ENCODE data around the gene DDX1.

Gene DDX1

DNA sequence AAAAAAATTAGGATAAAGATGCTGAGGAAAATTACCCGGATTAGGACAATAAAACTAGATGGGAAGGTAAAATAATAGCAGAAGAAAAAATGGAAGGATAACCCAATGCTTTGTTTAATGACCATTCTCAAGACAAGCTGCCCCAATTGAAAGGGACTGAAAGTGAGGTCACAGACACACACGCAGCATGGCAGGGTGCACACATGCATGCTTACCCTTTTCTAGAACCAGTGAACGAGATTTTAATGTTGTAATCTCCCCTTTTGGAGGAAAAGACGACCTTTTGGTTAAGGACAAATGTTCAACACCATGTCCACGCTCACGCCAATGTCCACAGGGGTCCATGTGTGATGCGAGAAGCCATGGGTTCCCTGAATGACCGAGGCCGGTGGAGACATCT, 70.9 kb downstream of the DDX1 start:
- no peak for DNase-seq (ENCODE audit: low read depth in 2 of 2)

GRCh38 chr2:15663802-15664201, 72.1 kb downstream of the DDX1 start:
- no peak for DNase-seq (ENCODE audit: low read depth in 2 of 2)

- DNase-seq (ENCODE audit: low read depth in 2 of 2), result no peak
Measured at GRCh38 chr2:15664273-15665066, 72.8 kb downstream of the DDX1 start.

DNA sequence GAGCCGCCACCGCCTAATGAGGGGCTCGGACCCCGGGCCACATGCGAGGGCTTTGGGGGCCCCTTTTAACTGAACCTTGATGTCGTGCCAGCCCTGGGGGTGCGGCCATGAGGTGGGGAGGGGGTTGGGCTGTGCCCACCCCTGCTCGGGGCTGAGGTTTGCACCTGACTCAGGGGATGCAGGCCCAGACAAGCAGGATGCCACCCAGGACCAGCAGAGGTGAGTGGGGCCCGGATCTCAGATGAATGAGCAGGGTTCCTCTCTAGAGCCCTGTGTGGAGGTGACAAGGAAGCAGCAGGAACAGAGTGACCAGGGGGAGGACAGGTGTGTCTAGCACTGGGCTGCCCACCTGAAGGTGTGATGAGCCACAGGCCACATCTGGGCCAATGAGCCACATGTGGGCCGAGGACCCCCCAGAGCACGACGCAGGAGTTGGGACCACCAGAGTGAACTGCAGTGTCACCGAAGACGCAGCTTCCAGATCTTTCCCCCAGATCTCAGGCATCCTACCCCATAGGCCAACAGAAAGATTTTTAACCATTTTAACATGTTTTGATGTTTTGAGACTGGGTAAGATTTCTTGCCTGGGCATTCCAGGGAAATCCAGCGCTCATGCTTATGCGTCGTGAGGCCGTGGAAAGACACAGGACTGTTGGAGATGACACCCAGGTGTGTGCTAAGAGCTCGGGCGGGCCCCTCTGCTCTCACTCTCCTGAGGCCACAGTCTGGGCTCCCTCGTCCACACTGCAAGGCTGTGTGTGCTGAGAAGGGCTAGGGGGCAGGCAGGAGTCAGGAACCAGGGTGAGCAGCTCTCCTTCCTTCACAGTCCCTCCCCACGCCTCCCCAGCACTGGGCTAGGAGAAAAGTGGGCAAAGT, 73.6 kb downstream of the DDX1 start:
- DNase-seq (ENCODE audit: low read depth in 2 of 2), result no peak

- DNase-seq (ENCODE audit: low read depth in 2 of 2), result no peak
Measured at GRCh38 chr2:15665943-15666460, 74.3 kb downstream of the DDX1 start.

- no peak for DNase-seq (ENCODE audit: low read depth in 2 of 2)
Measured at GRCh38 chr2:15666861-15667808, 75.5 kb downstream of the DDX1 start.

DNA sequence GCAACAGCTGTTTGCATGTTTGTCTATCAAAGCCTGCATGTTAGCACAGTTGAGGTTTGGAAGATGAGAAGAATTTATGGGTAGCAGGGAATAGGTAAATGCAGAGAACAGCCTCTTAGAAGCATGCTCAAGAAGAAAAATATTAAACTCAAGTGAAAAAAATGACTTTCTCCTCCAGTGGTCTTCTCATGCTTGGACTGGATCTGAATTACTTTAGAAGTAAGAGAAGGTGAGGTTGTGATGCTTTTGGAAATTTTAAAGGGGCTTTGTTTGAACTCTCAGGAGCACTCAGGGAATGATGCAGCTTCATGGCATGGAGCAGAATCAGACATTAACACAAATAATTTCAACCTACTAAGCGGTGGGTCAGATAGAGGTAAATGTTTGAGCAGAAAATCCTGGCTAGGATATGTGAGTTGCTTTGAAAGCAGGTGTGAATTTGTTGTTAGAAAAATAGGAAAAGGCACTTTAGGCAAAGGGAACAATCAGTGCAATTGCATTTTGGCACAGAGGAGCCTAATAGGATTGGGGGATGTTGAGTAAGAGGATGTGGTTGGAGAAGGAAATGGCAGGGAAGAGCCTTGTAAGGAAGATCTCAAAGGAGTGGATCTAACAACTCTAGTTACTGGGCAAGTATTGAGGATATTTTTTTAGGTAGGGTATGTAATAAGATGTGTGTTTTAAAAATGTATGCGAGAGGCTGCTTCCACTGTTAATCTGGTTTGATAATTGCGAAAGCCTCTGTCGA, 76.3 kb downstream of the DDX1 start:
- no peak for DNase-seq (ENCODE audit: low read depth in 2 of 2)

GRCh38 chr2:15668611-15669305, 77.1 kb downstream of the DDX1 start:
- no peak for DNase-seq (ENCODE audit: low read depth in 2 of 2)

DNA sequence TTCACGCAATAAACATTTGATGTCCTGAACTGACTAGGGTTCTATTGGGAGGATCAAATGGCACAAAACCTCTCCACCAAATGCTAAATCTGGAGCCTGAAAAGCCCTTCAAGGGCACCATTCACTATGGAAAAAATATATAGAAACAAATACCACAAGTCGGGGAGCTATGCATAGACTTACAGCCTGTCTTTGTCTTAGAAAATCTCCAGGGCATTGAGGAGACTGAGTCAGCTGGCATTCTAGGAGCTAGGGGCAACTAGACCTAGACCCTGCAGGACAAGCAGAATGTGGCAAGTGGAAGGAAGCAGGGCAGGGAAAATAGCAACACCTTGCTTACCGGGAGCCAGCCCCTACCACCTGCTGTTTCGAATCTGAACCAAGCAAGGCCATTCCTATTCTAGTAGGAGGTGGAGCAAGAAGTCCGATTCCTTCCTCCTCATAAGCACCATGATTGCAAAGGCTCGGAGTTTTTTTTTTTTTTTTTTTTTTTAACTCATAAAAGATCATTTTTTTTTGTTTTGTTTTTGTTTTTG, 77.8 kb downstream of the DDX1 start:
- no peak for DNase-seq (ENCODE audit: low read depth in 2 of 2)

- DNase-seq (ENCODE audit: low read depth in 2 of 2), result no peak
Measured at GRCh38 chr2:15670469-15670868, 78.8 kb downstream of the DDX1 start.

GRCh38 chr2:15670981-15671380, 79.3 kb downstream of the DDX1 start:
- DNase-seq (ENCODE audit: low read depth in 2 of 2), result no peak

- no peak for DNase-seq (ENCODE audit: low read depth in 2 of 2)
Measured at GRCh38 chr2:15671409-15671808, 79.7 kb downstream of the DDX1 start.

- DNase-seq (ENCODE audit: low read depth in 2 of 2), result no peak
Measured at GRCh38 chr2:15671842-15672815, 80.5 kb downstream of the DDX1 start.

DNA sequence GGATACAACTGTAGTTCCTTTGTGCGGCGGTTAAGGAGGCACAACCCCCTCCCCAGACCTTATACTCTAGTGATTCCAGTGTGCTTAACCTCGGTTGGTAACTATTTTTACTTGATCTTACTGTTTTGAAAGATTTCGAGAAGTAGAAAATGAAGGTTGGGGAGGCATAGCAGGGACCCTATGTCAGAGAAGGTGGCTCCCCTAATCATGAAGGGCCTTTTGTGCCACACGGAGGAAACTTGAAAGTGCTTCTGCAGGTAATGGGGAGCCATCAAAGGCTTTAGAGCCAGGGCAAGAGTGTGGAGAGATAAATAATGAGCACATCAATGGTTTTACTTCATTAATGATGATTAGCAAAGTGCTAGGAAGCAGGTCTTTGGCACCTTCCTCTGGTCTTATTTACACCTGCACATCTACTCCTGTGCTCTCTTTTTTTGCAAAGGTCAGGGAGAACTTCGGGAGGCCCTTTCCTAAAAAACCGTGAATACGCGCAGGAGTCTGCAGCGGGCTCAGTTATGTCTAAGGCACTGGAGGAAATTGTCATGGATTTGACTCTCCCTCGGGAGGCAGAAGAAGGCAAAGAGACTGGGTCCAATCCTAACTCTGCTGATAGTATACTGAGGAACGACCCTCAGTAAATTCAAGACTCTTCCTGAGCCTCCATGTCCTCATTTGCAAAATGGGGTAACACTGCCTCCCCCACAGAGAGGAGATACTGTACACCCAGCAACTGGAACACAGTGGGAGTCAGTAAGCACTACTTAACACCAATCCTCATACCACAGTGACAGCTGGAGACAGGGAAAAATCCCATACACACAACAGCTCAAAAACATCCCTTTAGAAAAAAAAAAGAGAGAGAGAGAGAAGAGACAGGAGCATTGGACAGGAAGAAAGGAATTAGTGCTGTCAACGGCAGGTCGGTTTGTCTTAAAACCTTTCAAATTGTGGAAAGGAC, 81.6 kb downstream of the DDX1 start:
- DNase-seq (ENCODE audit: low read depth in 2 of 2), result no peak

DNA sequence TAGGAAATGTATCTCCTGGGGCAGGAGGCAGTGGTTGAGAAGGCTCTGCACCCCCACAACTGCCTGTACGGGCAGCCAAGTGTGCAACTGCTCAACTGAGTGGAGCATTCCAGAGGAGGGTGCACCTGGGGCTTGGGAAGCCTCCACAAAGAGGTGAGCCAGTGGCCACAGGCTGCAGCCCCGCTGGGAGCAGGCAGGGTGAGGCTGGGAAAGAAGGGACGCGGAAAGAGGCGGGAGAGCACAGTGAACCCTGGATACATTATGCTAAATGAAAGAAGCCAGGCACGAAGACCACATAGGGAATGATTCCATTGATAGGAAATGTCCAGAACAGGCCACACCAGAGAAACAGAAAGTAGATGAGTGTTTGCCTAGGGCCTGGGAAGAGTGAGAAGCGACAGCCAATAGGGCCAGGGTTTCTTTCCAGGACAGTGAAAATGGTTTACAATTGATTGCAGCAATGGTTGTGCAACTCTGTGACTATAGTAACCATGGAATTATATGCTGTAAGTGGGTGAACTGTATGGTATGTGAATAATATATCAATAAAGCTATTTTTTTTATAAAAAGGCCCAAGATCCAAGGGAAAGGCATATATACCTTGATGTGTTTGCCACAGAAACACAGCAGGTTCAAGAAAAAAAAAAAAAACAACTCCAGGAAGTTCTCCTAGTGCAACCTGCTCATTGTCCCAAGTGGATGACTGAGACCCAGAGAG, 82.4 kb downstream of the DDX1 start:
- DNase-seq (ENCODE audit: low read depth in 2 of 2), result no peak

DNA sequence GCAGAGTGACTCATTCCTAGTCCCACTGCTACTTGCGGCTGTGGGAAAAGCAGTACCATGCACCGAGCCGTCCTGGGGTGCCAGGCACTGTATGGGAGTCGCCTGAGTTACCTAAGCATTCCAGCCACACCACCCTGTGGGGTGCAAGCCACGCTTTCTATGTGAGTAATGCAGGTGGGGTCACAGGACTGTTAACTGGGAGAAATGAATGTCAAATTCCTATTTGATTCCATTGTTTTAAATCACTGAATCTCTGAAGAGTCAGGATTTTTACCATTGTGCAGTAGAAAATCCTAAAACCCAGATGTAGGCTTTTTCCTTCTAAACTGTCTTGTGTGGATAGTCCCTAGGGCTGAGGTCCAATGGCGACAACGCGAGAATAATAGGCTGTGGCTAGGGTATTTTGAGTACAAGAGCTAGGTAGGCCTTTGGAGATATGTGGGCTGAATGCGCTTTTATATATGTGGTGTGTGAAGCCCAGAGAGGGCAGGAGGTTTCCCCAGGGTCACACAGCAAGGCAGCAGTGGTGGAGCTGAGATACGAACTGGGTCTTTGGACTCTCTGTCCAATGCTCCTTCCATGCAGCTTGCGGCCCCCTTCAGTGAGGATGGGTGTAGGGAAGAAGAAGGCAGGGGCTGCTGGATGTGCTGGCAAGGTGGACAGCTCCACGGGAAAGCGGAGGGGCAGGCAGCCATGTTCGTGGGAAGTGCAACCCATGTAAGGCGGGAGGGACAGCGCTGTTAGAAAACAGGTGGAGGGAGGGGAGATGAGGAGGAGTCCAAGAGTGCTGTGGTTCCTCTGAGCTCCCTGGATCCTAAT, 83.2 kb downstream of the DDX1 start:
- no peak for DNase-seq (ENCODE audit: low read depth in 2 of 2)

All from stimulated activated CD4-positive, alpha-beta T cell treated with anti-CD3 and anti-CD28 coated beads, Interleukin-1b, Interleukin-23, amount 100 ng/mL, for 4 hours (primary cell).